GM12874 (cell line): ENCODE results near the gene TP53I13.

Experiments
- CTCF ChIP-seq: IDR thresholded peaks from 2 replicates; pipeline ENCODE4 v1.5.1; 2011; ENCODE audit warnings: low read depth, mild to moderate bottlenecking, control low read depth, low read length, moderate library complexity; ENCODE audit not compliant: insufficient read depth

TP53I13 gene

GRCh38 chr17:29568331-29569244 is at the start of gene TP53I13:
TSS of gene TP53I13 (plus strand) at chr17:29568701. CDS start at chr17:29568759, 58 bp downstream.
- no peak for TF ChIP-seq CTCF

GRCh38 chr17:29524692-29525091 is 43.8 kb upstream of the TP53I13 start:
- TF ChIP-seq CTCF, result no peak

- no peak for TF ChIP-seq CTCF
Measured at GRCh38 chr17:29526322-29526721, 42.2 kb upstream of the TP53I13 start.

- no peak for TF ChIP-seq CTCF
Measured at GRCh38 chr17:29533976-29534375, 34.5 kb upstream of the TP53I13 start.

GRCh38 chr17:29544066-29544465 is 24.4 kb upstream of the TP53I13 start:
- no peak for TF ChIP-seq CTCF

GRCh38 chr17:29546085-29546484 is 22.4 kb upstream of the TP53I13 start:
- TF ChIP-seq CTCF, result no peak

GRCh38 chr17:29546830-29547229 is 21.7 kb upstream of the TP53I13 start:
- no peak for TF ChIP-seq CTCF
